SK-N-SH (cell line): Measurements from ENCODE around the gene GKN1. TPM values are rescaled to one million over a fixed set of nuclear protein-coding genes. Genes with fewer than 3 reads are reported as not detected.

ENCODE experiments used
- CTCF ChIA-PET: fragments of 300-600, 350-600 bp; formaldehyde crosslinking; extraction: SDS; loops from one replicate; lab custom pipeline; 2021; lab: Yijun Ruan, JAX
- POLR2A ChIA-PET: fragments of 350-600 bp; sonication (Branson Sonifier 250); formaldehyde crosslinking; extraction: SDS; loops from one replicate; lab custom pipeline; 2020; ENCODE audit warnings: antibody characterized with exemption, inconsistent platforms; lab: Yijun Ruan, JAX
- DNase-seq: peaks from one replicate; pipeline ENCODE4 v3.0.0; 2012
- H2AFZ ChIP-seq: fragments of 200-600 bp; sonication (generic); 2 replicates; pipeline ENCODE4 v1.8.1; 2016; ENCODE audit warnings: antibody characterized with exemption, mild to moderate bottlenecking, low read depth
- H3F3A ChIP-seq: fragments of 200-600 bp; sonication (generic); replicated peaks from 2 replicates; pipeline ENCODE3; 2016; ENCODE audit warnings: antibody characterized with exemption, mild to moderate bottlenecking; ENCODE audit not compliant: insufficient read depth
- H3K27ac ChIP-seq, 2 experiments: fragments of 200-500 bp in 1 of 2; fragments of 200-600 bp in 1 of 2; sonication (Bioruptor generic) in 1 of 2; sonication (generic), shearing (Covaris generic) in 1 of 2; 2 replicates each; pipeline versions ENCODE4 v1.5.1 to v1.6.1; 2014 to 2016; ENCODE audit warnings: low read depth in 2 of 2, inconsistent platforms in 1 of 2, low read length in 1 of 2, mild to moderate bottlenecking in 1 of 2, mixed read lengths in 1 of 2
- H3K27me3 ChIP-seq: fragments of 200-600 bp; sonication (generic), shearing (Covaris generic); 2 replicates; pipeline ENCODE4 v1.6.1; 2016; ENCODE audit warnings: mixed run types; ENCODE audit not compliant: insufficient read depth
- H3K36me3 ChIP-seq, 2 experiments: fragments of 200-500 bp in 1 of 2; fragments of 200-600 bp in 1 of 2; sonication (Bioruptor generic) in 1 of 2; sonication (generic) in 1 of 2; replicated peaks in 1 of 2; 2 replicates each; pipeline versions ENCODE3 to v1.5.1; 2014 to 2016; ENCODE audit warnings: low read length in 1 of 2, mild to moderate bottlenecking in 1 of 2; ENCODE audit not compliant: insufficient read depth in 2 of 2, control insufficient read depth in 1 of 2
- H3K4me1 ChIP-seq, 2 experiments: fragments of 200-500 bp in 1 of 2; fragments of 200-600 bp in 1 of 2; sonication (Bioruptor generic) in 1 of 2; sonication (generic), shearing (Covaris generic) in 1 of 2; 2 replicates each; pipeline versions ENCODE4 v1.5.1 to v1.6.1; 2014 to 2016; ENCODE audit warnings: low read depth in 1 of 2, low read length in 1 of 2, mixed run types in 1 of 2; ENCODE audit not compliant: insufficient read depth in 2 of 2, control insufficient read depth in 1 of 2
- H3K4me2 ChIP-seq: fragments of 200-600 bp; sonication (generic), shearing (Covaris generic); 2 replicates; pipeline ENCODE4 v1.6.1; 2017; ENCODE audit warnings: mixed run types
- H3K4me3 ChIP-seq, 2 experiments: fragments of 200-500 bp in 1 of 2; fragments of 200-600 bp in 1 of 2; sonication (Bioruptor generic) in 1 of 2; sonication (generic), shearing (Covaris generic) in 1 of 2; 2 replicates each; pipeline versions ENCODE4 v1.5.1 to v1.8.1; 2014 to 2016; ENCODE audit warnings: low read depth in 2 of 2, inconsistent platforms in 1 of 2, low read length in 1 of 2, mild to moderate bottlenecking in 1 of 2, mixed read lengths in 1 of 2, moderate library complexity in 1 of 2
- H3K79me2 ChIP-seq: fragments of 200-600 bp; sonication (generic); 2 replicates; pipeline ENCODE4 v1.8.1; 2017; ENCODE audit warnings: mild to moderate bottlenecking; ENCODE audit not compliant: insufficient read depth
- H3K9ac ChIP-seq: fragments of 200-600 bp; sonication (generic); 2 replicates; pipeline ENCODE4 v1.6.1; 2017; ENCODE audit warnings: mixed run types
- H3K9me2 ChIP-seq: fragments of 200-600 bp; sonication (generic); 2 replicates; pipeline ENCODE4 v1.6.1; 2017; ENCODE audit warnings: mixed run types
- H3K9me3 ChIP-seq: fragments of 200-600 bp; sonication (generic); 2 replicates; pipeline ENCODE4 v1.6.1; 2017; ENCODE audit warnings: mixed run types, mild to moderate bottlenecking, moderate library complexity
- H4K20me1 ChIP-seq: fragments of 200-600 bp; sonication (generic); 2 replicates; pipeline ENCODE4 v1.6.1; 2017; ENCODE audit warnings: mild to moderate bottlenecking, mixed run types; ENCODE audit not compliant: insufficient read depth
- ELF1 ChIP-seq: IDR thresholded peaks from 2 replicates; pipeline ENCODE4 v1.4.0; 2012
- EZH2phosphoT487 ChIP-seq: fragments of 200-600 bp; sonication (generic); IDR thresholded peaks from 2 replicates; pipeline ENCODE4 v1.6.1; 2017; ENCODE audit warnings: low read depth, mixed run types, mild to moderate bottlenecking, antibody characterized with exemption, moderate library complexity, borderline replicate concordance
- FOSL2 ChIP-seq: IDR thresholded peaks from 2 replicates; pipeline ENCODE4 v1.4.0; 2012; ENCODE audit warnings: low read depth, mild to moderate bottlenecking, moderate library complexity, borderline replicate concordance
- GATA2 ChIP-seq: sonication (generic); formaldehyde crosslinking; IDR thresholded peaks from 2 replicates; pipeline ENCODE4 v1.5.0; 2020; ENCODE audit warnings: mild to moderate bottlenecking, missing genetic modification reagents
- MEF2A ChIP-seq: IDR thresholded peaks from 2 replicates; pipeline ENCODE4 v1.4.0; 2012; ENCODE audit warnings: low read depth, borderline replicate concordance
- NFIC ChIP-seq: IDR thresholded peaks from 2 replicates; pipeline ENCODE4 v1.4.0; 2012; ENCODE audit warnings: borderline replicate concordance
- RAD21 ChIP-seq: IDR thresholded peaks from 2 replicates; pipeline ENCODE4 v1.6.1; 2012; ENCODE audit warnings: mild to moderate bottlenecking, low read length
- RCOR1 ChIP-seq: fragments of 150-350 bp; IDR thresholded peaks from 2 replicates; pipeline ENCODE4 v1.6.1; 2017; ENCODE audit warnings: antibody characterized with exemption, low read length
- RFX5 ChIP-seq: IDR thresholded peaks from 2 replicates; pipeline ENCODE4 v1.6.1; 2012; ENCODE audit warnings: mild to moderate bottlenecking, improper control_type of control experiment, low read length
- RXRA ChIP-seq: IDR thresholded peaks from 2 replicates; pipeline ENCODE4 v1.4.0; 2012; ENCODE audit warnings: low read depth, mild to moderate bottlenecking, borderline replicate concordance
- SMC3 ChIP-seq: IDR thresholded peaks from 2 replicates; pipeline ENCODE4 v1.6.1; 2012; ENCODE audit warnings: low read depth, low read length, improper control_type of control experiment
- TEAD4 ChIP-seq: IDR thresholded peaks from 2 replicates; pipeline ENCODE4 v1.4.0; 2012; ENCODE audit warnings: mild to moderate bottlenecking, borderline replicate concordance; ENCODE audit not compliant: insufficient read depth
- ZBTB33 ChIP-seq: IDR thresholded peaks from 2 replicates; pipeline ENCODE4 v1.4.0; 2012; ENCODE audit warnings: low read depth, borderline replicate concordance
- WGBS: methylation state at CpG from one replicate; pipeline ENCODE4 v1.1.6; 2017; ENCODE audit warnings: low lambda C conversion rate; 5-methylcytosine and 5-hydroxymethylcytosine counted together
- polyA plus RNA-seq, 3 experiments: library from polyadenylated mRNA; depleted of rRNA; stranded (reverse); fragments of >200 nt; gene quantifications; 2 replicates each; pipeline ENCODE4 v1.2.3, GENCODE V29; 2012
- TF ChIP-seq, protein P1 (sequence below): IDR thresholded peaks from 2 replicates; pipeline ENCODE4; 2012
- TF ChIP-seq, protein P2 (sequence below): IDR thresholded peaks from 2 replicates; pipeline ENCODE4 v1.4.0; 2012; ENCODE audit warnings: low read depth, borderline replicate concordance
- TF ChIP-seq, protein P3 (sequence below): fragments of 150-350 bp; IDR thresholded peaks from 2 replicates; pipeline ENCODE4 v1.6.1; 2016; ENCODE audit warnings: mild to moderate bottlenecking, low read depth, low read length

Gene GKN1
- polyA plus RNA-seq, 1 of the 3 experiments (the other 2 are of a cell fraction), result not detected

GRCh38 chr2:68926796-68927195 is 47.6 kb upstream of the GKN1 start:
- Histone ChIP-seq H3K9ac (no peak overlapping the region), H3K4me3 (no peak overlapping the region), H3F3A (no peaks in the 10 kb centered on the region), H3K9me2 (no peaks in the 10 kb centered on the region), H3K79me2 (no peaks in the 10 kb centered on the region), H3K9me3 (no peaks in the 10 kb centered on the region), H4K20me1 (no peaks in the 10 kb centered on the region), H3K36me3 (no peaks in the 10 kb centered on the region), H3K27me3 (no peaks in the 10 kb centered on the region; the same call in 1 of the 2 replicates), H3K4me1 (no peaks in the 10 kb centered on the region)
- 61% methylated on average over 4 of the region's 4 CpGs for whole genome bisulfite sequencing
- TF ChIP-seq RAD21 (no peak), RCOR1 (no peak), ELF1 (no peak), RXRA (no peak), SMC3 (no peak), FOSL2 (no peak), MEF2A (no peak), EZH2phosphoT487 (no peak), RFX5 (no peak), ZBTB33 (no peak), GATA2 (CRISPR knock-in tag) (no peak)
- TF ChIP-seq, protein P1, sequence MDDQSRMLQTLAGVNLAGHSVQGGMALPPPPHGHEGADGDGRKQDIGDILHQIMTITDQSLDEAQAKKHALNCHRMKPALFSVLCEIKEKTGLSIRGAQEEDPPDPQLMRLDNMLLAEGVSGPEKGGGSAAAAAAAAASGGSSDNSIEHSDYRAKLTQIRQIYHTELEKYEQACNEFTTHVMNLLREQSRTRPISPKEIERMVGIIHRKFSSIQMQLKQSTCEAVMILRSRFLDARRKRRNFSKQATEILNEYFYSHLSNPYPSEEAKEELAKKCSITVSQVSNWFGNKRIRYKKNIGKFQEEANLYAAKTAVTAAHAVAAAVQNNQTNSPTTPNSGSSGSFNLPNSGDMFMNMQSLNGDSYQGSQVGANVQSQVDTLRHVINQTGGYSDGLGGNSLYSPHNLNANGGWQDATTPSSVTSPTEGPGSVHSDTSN, result no peak
- TF ChIP-seq, protein P2, sequence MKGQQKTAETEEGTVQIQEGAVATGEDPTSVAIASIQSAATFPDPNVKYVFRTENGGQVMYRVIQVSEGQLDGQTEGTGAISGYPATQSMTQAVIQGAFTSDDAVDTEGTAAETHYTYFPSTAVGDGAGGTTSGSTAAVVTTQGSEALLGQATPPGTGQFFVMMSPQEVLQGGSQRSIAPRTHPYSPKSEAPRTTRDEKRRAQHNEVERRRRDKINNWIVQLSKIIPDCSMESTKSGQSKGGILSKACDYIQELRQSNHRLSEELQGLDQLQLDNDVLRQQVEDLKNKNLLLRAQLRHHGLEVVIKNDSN, result no peak
- TF ChIP-seq, all 33 proteins: peak for 0
- H3K4me2 ChIP-seq, result no peak overlapping the region
- no peak overlapping the region for H3K27ac ChIP-seq
- POLR2A ChIA-PET, result interaction anchor here (0.6 kb wide), 1 partner anchor 8 kb away, joined by 3 read pairs; no protein-coding TSS in a partner anchor
- DNase-seq, result no peak
- CTCF ChIA-PET, result interaction anchor here (0.7 to 12.4 kb wide), 11 partner anchors 9 to 485 kb away, joined by 3 to 245 read pairs (median 52); partner anchors contain the start of genes APLF and FBXO48
- no peak overlapping the region for H2AFZ ChIP-seq

GRCh38 chr2:68931149-68931711 is 43.2 kb upstream of the GKN1 start:
- no peaks in the 10 kb centered on the region for H3K36me3 ChIP-seq
- no peak overlapping the region for H3K4me3 ChIP-seq
- WGBS, result 94% methylated on average over 3 of the region's 3 CpGs
- H3K27ac ChIP-seq, result no peak overlapping the region
- no peak overlapping the region for H2AFZ ChIP-seq
- no peaks in the 10 kb centered on the region for H4K20me1 ChIP-seq
- no peaks in the 10 kb centered on the region; the same call in 1 of the 2 replicates for H3K27me3 ChIP-seq
- ChIA-PET POLR2A (no interaction called here), CTCF (interaction anchor here (1.3 to 3.5 kb wide), 3 partner anchors 12 to 467 kb away, joined by 4 to 15 read pairs (median 15); no protein-coding TSS in a partner anchor)
- no peaks in the 10 kb centered on the region for H3K79me2 ChIP-seq
- no peaks in the 10 kb centered on the region for H3K9me3 ChIP-seq
- DNase-seq, result no peak
- no peak for TF ChIP-seq TEAD4
- no peak for TF ChIP-seq RAD21
- TF ChIP-seq MEF2A, result no peak
- TF ChIP-seq RCOR1, result no peak
- TF ChIP-seq, protein P1, result no peak
- no peak for TF ChIP-seq RXRA
- no peak for TF ChIP-seq ELF1
- TF ChIP-seq, protein P3, sequence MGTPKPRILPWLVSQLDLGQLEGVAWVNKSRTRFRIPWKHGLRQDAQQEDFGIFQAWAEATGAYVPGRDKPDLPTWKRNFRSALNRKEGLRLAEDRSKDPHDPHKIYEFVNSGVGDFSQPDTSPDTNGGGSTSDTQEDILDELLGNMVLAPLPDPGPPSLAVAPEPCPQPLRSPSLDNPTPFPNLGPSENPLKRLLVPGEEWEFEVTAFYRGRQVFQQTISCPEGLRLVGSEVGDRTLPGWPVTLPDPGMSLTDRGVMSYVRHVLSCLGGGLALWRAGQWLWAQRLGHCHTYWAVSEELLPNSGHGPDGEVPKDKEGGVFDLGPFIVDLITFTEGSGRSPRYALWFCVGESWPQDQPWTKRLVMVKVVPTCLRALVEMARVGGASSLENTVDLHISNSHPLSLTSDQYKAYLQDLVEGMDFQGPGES, result no peak
- TF ChIP-seq NFIC, result no peak
- no peaks in the 10 kb centered on the region for H3F3A ChIP-seq
- no peak overlapping the region for H3K9ac ChIP-seq
- no peak overlapping the region for H3K4me2 ChIP-seq
- H3K9me2 ChIP-seq, result no peaks in the 10 kb centered on the region
- H3K4me1 ChIP-seq, result peaks cover 2 to 8% of the 10 kb centered on the region in 2 experiments; a peak in 2 of 4 replicates
